DMS 273 treated with DMSO at 0.1 percent for 48 hours (cell line): Measurements from ENCODE around the gene CD46.

Experiments used
- DNase-seq: peaks from one replicate; lab custom pipeline; 2025; lab: John Stamatoyannopoulos, UW

CD46 gene

GRCh38 chr1:207828485-207829158 lies 76.8 kb downstream of the CD46 start:
- peak; percentile 47 for DNase-seq

- DNase-seq = no peak
Observed at GRCh38 chr1:207829576-207829975, 77.7 kb downstream of the CD46 start.

GRCh38 chr1:207830788-207831187 lies 78.9 kb downstream of the CD46 start:
- DNase-seq = no peak

- no peak for DNase-seq
Observed at GRCh38 chr1:207831517-207832327, 79.9 kb downstream of the CD46 start.

GRCh38 chr1:207832796-207833195 lies 80.9 kb downstream of the CD46 start:
- DNase-seq = no peak

GRCh38 chr1:207833381-207833780 lies 81.5 kb downstream of the CD46 start:
- DNase-seq = no peak

- no peak for DNase-seq
Observed at GRCh38 chr1:207833956-207834660, 82.3 kb downstream of the CD46 start.

GRCh38 chr1:207835958-207836357 lies 84.1 kb downstream of the CD46 start:
- DNase-seq = no peak

- DNase-seq = no peak
Observed at GRCh38 chr1:207836591-207837347, 84.9 kb downstream of the CD46 start.

GRCh38 chr1:207837673-207838072 lies 85.8 kb downstream of the CD46 start:
- DNase-seq = no peak

- no peak for DNase-seq
Observed at GRCh38 chr1:207838156-207839082, 86.6 kb downstream of the CD46 start.

GRCh38 chr1:207839083-207839413 lies 87.2 kb downstream of the CD46 start:
- no peak for DNase-seq

GRCh38 chr1:207840380-207840779 lies 88.5 kb downstream of the CD46 start:
- no peak for DNase-seq

GRCh38 chr1:207841293-207841692 lies 89.4 kb downstream of the CD46 start:
- no peak for DNase-seq

GRCh38 chr1:207841901-207842300 lies 90.0 kb downstream of the CD46 start:
- no peak for DNase-seq

- no peak for DNase-seq
Observed at GRCh38 chr1:207842506-207842905, 90.7 kb downstream of the CD46 start.

- DNase-seq = no peak
Observed at GRCh38 chr1:207844371-207844770, 92.5 kb downstream of the CD46 start.
